Anterior cingulate cortex (tissue), 58 donors: ENCODE results near the gene PLEKHG3.

ENCODE experiments used
- DNase-seq, 58 donors: peaks; one replicate each; lab custom pipeline; 2025; lab: John Stamatoyannopoulos, UW

The PLEKHG3 gene

GRCh38 chr14:64723691-64724577 is 19.7 kb downstream of the PLEKHG3 start:
- peak in 14 of 58 donors; percentile 8 to 56 (median 32) for DNase-seq

- DNase-seq, result no peak
Observed at GRCh38 chr14:64724578-64724930, 20.3 kb downstream of the PLEKHG3 start.

- no peak for DNase-seq
Observed at GRCh38 chr14:64725261-64725815, 21.1 kb downstream of the PLEKHG3 start.

GRCh38 chr14:64725879-64726584 is 21.8 kb downstream of the PLEKHG3 start:
- no peak for DNase-seq

GRCh38 chr14:64726585-64726890 is 22.3 kb downstream of the PLEKHG3 start:
- DNase-seq, result peak in 3 of 58 donors; percentile 24 to 34 (median 30)

GRCh38 chr14:64727551-64728071 is 23.4 kb downstream of the PLEKHG3 start:
- no peak for DNase-seq

- DNase-seq, result no peak
Observed at GRCh38 chr14:64728106-64728505, 23.9 kb downstream of the PLEKHG3 start.

GRCh38 chr14:64728856-64729255 is 24.6 kb downstream of the PLEKHG3 start:
- DNase-seq, result no peak

GRCh38 chr14:64729386-64730060 is 25.3 kb downstream of the PLEKHG3 start:
- DNase-seq, result no peak

GRCh38 chr14:64730061-64730440 is 25.8 kb downstream of the PLEKHG3 start:
- no peak for DNase-seq

GRCh38 chr14:64730681-64731080 is 26.5 kb downstream of the PLEKHG3 start:
- no peak for DNase-seq

GRCh38 chr14:64731141-64731581 is 26.9 kb downstream of the PLEKHG3 start:
- no peak for DNase-seq

GRCh38 chr14:64732066-64732465 is 27.8 kb downstream of the PLEKHG3 start:
- DNase-seq, result no peak

- no peak for DNase-seq
Observed at GRCh38 chr14:64732536-64733120, 28.4 kb downstream of the PLEKHG3 start.

- no peak for DNase-seq
Observed at GRCh38 chr14:64733321-64733720, 29.1 kb downstream of the PLEKHG3 start.

GRCh38 chr14:64733899-64734298 is 29.7 kb downstream of the PLEKHG3 start:
- DNase-seq, result no peak

- no peak for DNase-seq
Observed at GRCh38 chr14:64734990-64735389, 30.8 kb downstream of the PLEKHG3 start.

GRCh38 chr14:64736271-64737169 is 32.3 kb downstream of the PLEKHG3 start:
- DNase-seq, result no peak
